Thymus (tissue), 11 donors: ENCODE results near the gene MTSS2. TPM values are rescaled to one million over a fixed set of nuclear protein-coding genes. Genes with fewer than 3 reads are reported as not detected.

Experiments
- DNase-seq, 9 donors: peaks; one replicate each; pipeline ENCODE4 v3.0.0-alpha.2; 2013; ENCODE audit warnings: low spot score in 9 of 9, low read depth in 6 of 9, missing footprints in 1 of 9
- H3K27ac ChIP-seq, 2 donors: one replicate each; pipeline ENCODE4 v1.5.1; 2013; ENCODE audit warnings: control low read depth in 1 of 2, low read depth in 1 of 2, low read length in 1 of 2, mild to moderate bottlenecking in 1 of 2, moderate library complexity in 1 of 2
- H3K27me3 ChIP-seq, 2 donors: one replicate each; pipeline ENCODE4 v1.5.1; 2013; ENCODE audit warnings: low read length in 1 of 2; ENCODE audit not compliant: control insufficient read depth in 2 of 2, insufficient read depth in 1 of 2
- H3K36me3 ChIP-seq, 2 donors: one replicate each; pipeline ENCODE4 v1.5.1; 2013; ENCODE audit warnings: low read length in 1 of 2, mild to moderate bottlenecking in 1 of 2, moderate library complexity in 1 of 2; ENCODE audit not compliant: control insufficient read depth in 2 of 2, insufficient read depth in 2 of 2
- H3K4me1 ChIP-seq, 2 donors: one replicate each; pipeline ENCODE4 v1.5.1; 2013; ENCODE audit warnings: low read length in 2 of 2; ENCODE audit not compliant: control insufficient read depth in 2 of 2, insufficient read depth in 2 of 2
- H3K4me3 ChIP-seq, 2 donors: one replicate each; pipeline ENCODE4 v1.5.1; 2013; ENCODE audit warnings: low read length in 2 of 2, control low read depth in 1 of 2, mild to moderate bottlenecking in 1 of 2
- H3K9me3 ChIP-seq, 2 donors: one replicate each; pipeline ENCODE4 v1.5.1; 2013; ENCODE audit warnings: low read length in 1 of 2, mild to moderate bottlenecking in 1 of 2; ENCODE audit not compliant: control insufficient read depth in 2 of 2, insufficient read depth in 1 of 2
- WGBS: extraction: QIAGEN DNeasy Blood & Tissue Kit; methylation state at CpG from one replicate; pipeline ENCODE4 v1.1.7; 2013; 5-methylcytosine and 5-hydroxymethylcytosine counted together
- polyA plus RNA-seq: library from polyadenylated mRNA; stranded (reverse); fragments of 200-250 nt; gene quantifications from one replicate; pipeline ENCODE4 v1.2.3, GENCODE V29; 2013
- total RNA-seq: library from RNA; stranded (reverse); fragments of 120-200 nt; gene quantifications from one replicate; pipeline ENCODE4 v1.2.4, GENCODE V29; 2013
- donor health status: healthy.

Gene MTSS2
- total and polyA plus RNA-seq, 2 donors: 12.0 to 36.4 TPM

- no peak for DNase-seq
- Histone ChIP-seq H3K27me3 (no peaks in the 10 kb centered on the region), H3K4me1 (peaks cover 0 to 4% of the 10 kb centered on the region in 2 donors), H3K9me3 (no peaks in the 10 kb centered on the region), H3K27ac (no peak overlapping the region), H3K36me3 (no peaks in the 10 kb centered on the region), H3K4me3 (no peak overlapping the region)
- WGBS: 90% methylated on average over 8 of the region's 8 CpGs
These were observed 29.7 kb downstream of the MTSS2 start for GRCh38 chr16:70656065-70656711.

- peak; percentile 34 to 89 (median 82) for DNase-seq
- Histone ChIP-seq H3K27ac (no peak overlapping the region), H3K4me1 (peaks cover 0 to 4% of the 10 kb centered on the region in 2 donors), H3K36me3 (no peaks in the 10 kb centered on the region), H3K4me3 (no peak overlapping the region), H3K9me3 (no peaks in the 10 kb centered on the region), H3K27me3 (no peaks in the 10 kb centered on the region)
- WGBS: 57% methylated on average over 35 of the region's 35 CpGs
These were observed 31.8 kb downstream of the MTSS2 start for GRCh38 chr16:70653809-70654771.

- 98% methylated on average over 4 of the region's 4 CpGs for WGBS
- DNase-seq: no peak
- Histone ChIP-seq H3K4me1 (peaks cover 0 to 4% of the 10 kb centered on the region in 2 donors), H3K27ac (no peak overlapping the region), H3K4me3 (no peak overlapping the region), H3K27me3 (no peaks in the 10 kb centered on the region), H3K36me3 (no peaks in the 10 kb centered on the region), H3K9me3 (no peaks in the 10 kb centered on the region)
These were observed 32.4 kb downstream of the MTSS2 start for GRCh38 chr16:70653406-70653805.

GRCh38 chr16:70652322-70652721, 33.5 kb downstream of the MTSS2 start:
- H3K27ac ChIP-seq: no peak overlapping the region
- 91% methylated on average over 2 of the region's 2 CpGs for WGBS
- H3K4me1 ChIP-seq: peaks cover 0 to 4% of the 10 kb centered on the region in 2 donors
- no peak for DNase-seq
- H3K9me3 ChIP-seq: no peaks in the 10 kb centered on the region
- H3K36me3 ChIP-seq: no peaks in the 10 kb centered on the region
- H3K27me3 ChIP-seq: no peaks in the 10 kb centered on the region
- no peak overlapping the region for H3K4me3 ChIP-seq

DNA sequence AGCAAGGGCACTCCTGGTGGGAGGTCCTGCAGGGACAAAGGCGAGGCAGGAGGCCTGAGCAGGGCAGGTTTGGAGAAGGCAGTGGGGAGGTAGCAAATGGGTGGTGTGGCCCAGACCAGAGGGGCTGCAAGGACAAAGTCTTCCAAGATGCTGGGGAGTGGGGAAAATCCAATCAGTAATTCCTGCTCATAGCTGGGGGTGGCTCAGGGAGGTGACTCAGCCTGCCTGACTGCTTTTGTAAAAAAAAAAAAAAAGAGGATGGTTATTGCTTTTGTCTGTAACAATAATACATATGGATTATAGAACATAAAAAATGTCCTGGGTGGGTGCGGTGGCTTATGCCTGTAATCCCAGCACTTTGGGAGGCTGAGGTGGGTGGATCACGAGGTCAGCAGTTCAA, 34.3 kb downstream of the MTSS2 start:
- H3K4me1 ChIP-seq: peaks cover 0 to 4% of the 10 kb centered on the region in 2 donors
- DNase-seq: no peak
- 93% methylated on average over 3 of the region's 3 CpGs for WGBS
- H3K36me3 ChIP-seq: no peaks in the 10 kb centered on the region
- no peak overlapping the region for H3K27ac ChIP-seq
- H3K9me3 ChIP-seq: no peaks in the 10 kb centered on the region
- H3K27me3 ChIP-seq: no peaks in the 10 kb centered on the region
- no peak overlapping the region for H3K4me3 ChIP-seq

- WGBS: 93% methylated on average over 4 of the region's 4 CpGs
- Histone ChIP-seq H3K9me3 (no peaks in the 10 kb centered on the region), H3K4me1 (peaks cover 0 to 4% of the 10 kb centered on the region in 2 donors), H3K36me3 (no peaks in the 10 kb centered on the region), H3K4me3 (no peak overlapping the region), H3K27me3 (no peaks in the 10 kb centered on the region), H3K27ac (peak overlapping the region in 1 of 2 donors; percentile 5)
- no peak for DNase-seq
These were observed 35.6 kb downstream of the MTSS2 start for GRCh38 chr16:70650216-70650615.

- no peak overlapping the region for H3K4me3 ChIP-seq
- H3K27ac ChIP-seq: no peak overlapping the region
- no peaks in the 10 kb centered on the region for H3K9me3 ChIP-seq
- H3K36me3 ChIP-seq: no peaks in the 10 kb centered on the region
- H3K27me3 ChIP-seq: no peaks in the 10 kb centered on the region
- WGBS: 96% methylated on average over 7 of the region's 7 CpGs
- peaks cover 0 to 4% of the 10 kb centered on the region in 2 donors for H3K4me1 ChIP-seq
- no peak for DNase-seq
These were observed 36.6 kb downstream of the MTSS2 start for GRCh38 chr16:70649300-70649699.

GRCh38 chr16:70648606-70649005, 37.2 kb downstream of the MTSS2 start:
- Histone ChIP-seq H3K36me3 (no peaks in the 10 kb centered on the region), H3K4me3 (no peak overlapping the region), H3K27ac (no peak overlapping the region), H3K4me1 (no peaks in the 10 kb centered on the region), H3K9me3 (no peaks in the 10 kb centered on the region), H3K27me3 (no peaks in the 10 kb centered on the region)
- no peak for DNase-seq
- 96% methylated on average over 6 of the region's 6 CpGs for WGBS
